Nephron (organoid): Measurements from ENCODE around the gene BRSK2.

Experiments used
- H3K27ac Mint-ChIP-seq, 3 experiments: 2 replicates each; pipeline ENCODE4 v1.8.0; 2020; ENCODE audit warnings: mixed read lengths in 3 of 3, mild to moderate bottlenecking in 2 of 3, moderate library complexity in 1 of 3
- H3K27me3 Mint-ChIP-seq: 2 replicates; pipeline ENCODE4 v1.8.0; 2021; ENCODE audit warnings: low read depth, mild to moderate bottlenecking, moderate library complexity, mixed read lengths
- H3K36me3 Mint-ChIP-seq: 2 replicates; pipeline ENCODE4 v1.8.0; 2020; ENCODE audit warnings: low read depth, mixed read lengths
- H3K4me1 Mint-ChIP-seq: 2 replicates; pipeline ENCODE4 v1.8.0; 2020; ENCODE audit warnings: mixed read lengths
- H3K4me3 Mint-ChIP-seq, 3 experiments: 2 replicates each; pipeline ENCODE4 v1.8.0; 2020; ENCODE audit warnings: mild to moderate bottlenecking in 3 of 3, mixed read lengths in 3 of 3, moderate library complexity in 2 of 3
- H3K9me3 Mint-ChIP-seq: 2 replicates; pipeline ENCODE4 v1.8.0; 2020; ENCODE audit warnings: mixed read lengths
- TF ChIP-seq, protein P1 (sequence below), 3 experiments: fragments of 200-600 bp; sonication (generic); IDR thresholded peaks; one replicate each; pipeline ENCODE4 v1.5.0; 2021; ENCODE audit warnings: antibody characterized with exemption in 3 of 3; ENCODE audit not compliant: unreplicated experiment in 3 of 3

Gene BRSK2

GRCh38 chr11:1442807-1443366 is 53.2 kb downstream of the BRSK2 start:
- Mint-ChIP-seq H3K27ac (no peak overlapping the region), H3K9me3 (no peaks in the 10 kb centered on the region), H3K36me3 (no peaks in the 10 kb centered on the region), H3K4me3 (no peak overlapping the region), H3K4me1 (no peaks in the 10 kb centered on the region), H3K27me3 (no peaks in the 10 kb centered on the region)
- TF ChIP-seq, protein P1, sequence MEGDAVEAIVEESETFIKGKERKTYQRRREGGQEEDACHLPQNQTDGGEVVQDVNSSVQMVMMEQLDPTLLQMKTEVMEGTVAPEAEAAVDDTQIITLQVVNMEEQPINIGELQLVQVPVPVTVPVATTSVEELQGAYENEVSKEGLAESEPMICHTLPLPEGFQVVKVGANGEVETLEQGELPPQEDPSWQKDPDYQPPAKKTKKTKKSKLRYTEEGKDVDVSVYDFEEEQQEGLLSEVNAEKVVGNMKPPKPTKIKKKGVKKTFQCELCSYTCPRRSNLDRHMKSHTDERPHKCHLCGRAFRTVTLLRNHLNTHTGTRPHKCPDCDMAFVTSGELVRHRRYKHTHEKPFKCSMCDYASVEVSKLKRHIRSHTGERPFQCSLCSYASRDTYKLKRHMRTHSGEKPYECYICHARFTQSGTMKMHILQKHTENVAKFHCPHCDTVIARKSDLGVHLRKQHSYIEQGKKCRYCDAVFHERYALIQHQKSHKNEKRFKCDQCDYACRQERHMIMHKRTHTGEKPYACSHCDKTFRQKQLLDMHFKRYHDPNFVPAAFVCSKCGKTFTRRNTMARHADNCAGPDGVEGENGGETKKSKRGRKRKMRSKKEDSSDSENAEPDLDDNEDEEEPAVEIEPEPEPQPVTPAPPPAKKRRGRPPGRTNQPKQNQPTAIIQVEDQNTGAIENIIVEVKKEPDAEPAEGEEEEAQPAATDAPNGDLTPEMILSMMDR (IDR thresholded peaks at IDR 0.05; ENCODE audit: unreplicated experiment in 3 of 3) = no peak

DNA sequence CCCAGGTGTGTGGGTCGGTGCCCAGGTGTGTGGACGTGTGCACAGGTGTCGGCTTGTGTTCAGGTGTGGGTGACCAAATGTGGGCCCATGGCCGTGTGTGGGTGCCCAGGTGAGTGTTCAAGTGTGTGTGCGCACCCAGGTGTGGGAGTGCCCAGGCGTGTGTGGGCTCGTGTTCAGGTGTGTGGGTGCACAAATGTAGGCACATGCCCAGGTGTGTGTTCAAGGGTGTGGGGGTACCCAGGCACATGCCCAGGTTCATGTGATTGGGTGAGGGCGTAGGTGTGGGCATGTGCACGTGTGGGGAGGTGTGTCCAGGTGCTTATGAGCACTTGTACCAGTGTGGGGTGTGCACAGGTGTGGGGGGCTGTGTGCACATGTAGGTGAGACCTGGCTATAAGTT is 54.0 kb downstream of the BRSK2 start:
- Mint-ChIP-seq H3K9me3 (no peaks in the 10 kb centered on the region), H3K4me3 (no peak overlapping the region), H3K36me3 (no peaks in the 10 kb centered on the region), H3K27me3 (no peaks in the 10 kb centered on the region), H3K4me1 (no peaks in the 10 kb centered on the region), H3K27ac (no peak overlapping the region)
- TF ChIP-seq, protein P1 (IDR thresholded peaks at IDR 0.05; ENCODE audit: unreplicated experiment in 3 of 3) = no peak

- TF ChIP-seq, protein P1 (IDR thresholded peaks at IDR 0.05; ENCODE audit: unreplicated experiment in 3 of 3) = no peak
- no peaks in the 10 kb centered on the region for H3K4me1 Mint-ChIP-seq
- no peak overlapping the region for H3K4me3 Mint-ChIP-seq
- no peaks in the 10 kb centered on the region for H3K9me3 Mint-ChIP-seq
- H3K36me3 Mint-ChIP-seq = no peaks in the 10 kb centered on the region
- H3K27ac Mint-ChIP-seq = no peak overlapping the region
- H3K27me3 Mint-ChIP-seq = no peaks in the 10 kb centered on the region
Measured at GRCh38 chr11:1444321-1444720, 54.6 kb downstream of the BRSK2 start.

DNA sequence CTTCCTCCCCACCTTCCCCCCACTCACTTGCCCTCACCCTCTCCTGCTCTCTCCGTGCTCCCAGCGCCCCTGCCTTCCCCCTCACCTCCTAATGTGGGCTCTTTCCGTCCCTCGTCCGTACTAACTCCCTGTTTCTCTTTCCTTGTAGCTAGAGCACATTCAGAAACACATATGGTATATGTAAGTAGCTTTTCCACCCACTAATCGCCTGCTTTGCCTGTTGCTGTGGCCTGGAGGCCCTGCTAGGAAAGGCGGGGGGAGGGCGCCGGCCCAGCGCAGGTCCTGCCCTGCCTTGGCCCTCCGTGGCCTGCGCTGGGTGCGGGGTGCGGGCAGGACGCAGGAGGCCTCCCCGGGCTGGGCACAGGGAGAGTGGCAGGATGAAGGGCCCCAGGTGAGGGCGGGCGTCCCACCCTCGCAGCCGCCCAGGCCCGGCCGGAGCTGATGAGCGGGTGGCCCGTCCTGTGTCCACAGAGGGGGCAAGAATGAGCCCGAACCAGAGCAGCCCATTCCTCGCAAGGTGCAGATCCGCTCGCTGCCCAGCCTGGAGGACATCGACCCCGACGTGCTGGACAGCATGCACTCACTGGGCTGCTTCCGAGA is 55.2 kb downstream of the BRSK2 start:
- Mint-ChIP-seq H3K4me1 (no peaks in the 10 kb centered on the region), H3K36me3 (no peaks in the 10 kb centered on the region)

GRCh38 chr11:1445741-1446445 is 56.2 kb downstream of the BRSK2 start:
- H3K27me3 Mint-ChIP-seq = no peaks in the 10 kb centered on the region
- H3K9me3 Mint-ChIP-seq = no peaks in the 10 kb centered on the region
- no peak overlapping the region for H3K27ac Mint-ChIP-seq
- H3K4me1 Mint-ChIP-seq = no peaks in the 10 kb centered on the region
- no peak overlapping the region for H3K4me3 Mint-ChIP-seq
- TF ChIP-seq, protein P1 (IDR thresholded peaks at IDR 0.05; ENCODE audit: unreplicated experiment in 3 of 3) = no peak
- no peaks in the 10 kb centered on the region for H3K36me3 Mint-ChIP-seq

More for the DNA sequence above, 55.2 kb downstream of the BRSK2 start:
- TF ChIP-seq, protein P1 (IDR thresholded peaks at IDR 0.05; ENCODE audit: unreplicated experiment in 3 of 3) = no peak
- no peak overlapping the region for H3K4me3 Mint-ChIP-seq
- no peaks in the 10 kb centered on the region for H3K27me3 Mint-ChIP-seq
- H3K9me3 Mint-ChIP-seq = no peaks in the 10 kb centered on the region
- no peak overlapping the region for H3K27ac Mint-ChIP-seq
